ENCODE data around the gene HDAC9.

HDAC9 gene

GRCh38 chr7:18526368-18526878 is 30.9 kb downstream of the HDAC9 start:
- no peak for DNase-seq (ENCODE audit: low spot score)

GRCh38 chr7:18529239-18529638 is 33.7 kb downstream of the HDAC9 start:
- no peak for DNase-seq (ENCODE audit: low spot score)

- DNase-seq (ENCODE audit: low spot score), result no peak
Measured at GRCh38 chr7:18530224-18531179, 35.0 kb downstream of the HDAC9 start.

- no peak for DNase-seq (ENCODE audit: low spot score)
Measured at GRCh38 chr7:18531539-18531938, 36.0 kb downstream of the HDAC9 start.

GRCh38 chr7:18532813-18533212 is 37.3 kb downstream of the HDAC9 start:
- no peak for DNase-seq (ENCODE audit: low spot score)

- no peak for DNase-seq (ENCODE audit: low spot score)
Measured at GRCh38 chr7:18534481-18534880, 38.9 kb downstream of the HDAC9 start.

GRCh38 chr7:18535810-18536415 is 40.4 kb downstream of the HDAC9 start:
- no peak for DNase-seq (ENCODE audit: low spot score)

GRCh38 chr7:18536486-18536885 is 40.9 kb downstream of the HDAC9 start:
- DNase-seq (ENCODE audit: low spot score), result no peak

GRCh38 chr7:18538554-18539250 is 43.2 kb downstream of the HDAC9 start:
- no peak for DNase-seq (ENCODE audit: low spot score)

- DNase-seq (ENCODE audit: low spot score), result no peak
Measured at GRCh38 chr7:18540396-18540795, 44.8 kb downstream of the HDAC9 start.

- DNase-seq (ENCODE audit: low spot score), result peak; percentile 41
Measured at GRCh38 chr7:18541181-18541870, 45.8 kb downstream of the HDAC9 start.

GRCh38 chr7:18541871-18542212 is 46.3 kb downstream of the HDAC9 start:
- no peak for DNase-seq (ENCODE audit: low spot score)

- DNase-seq (ENCODE audit: low spot score), result no peak
Measured at GRCh38 chr7:18546576-18546975, 51.0 kb downstream of the HDAC9 start.

GRCh38 chr7:18547509-18548187 is 52.1 kb downstream of the HDAC9 start:
- no peak for DNase-seq (ENCODE audit: low spot score)

GRCh38 chr7:18548534-18548933 is 53.0 kb downstream of the HDAC9 start:
- DNase-seq (ENCODE audit: low spot score), result no peak

GRCh38 chr7:18550574-18550973 is 55.0 kb downstream of the HDAC9 start:
- no peak for DNase-seq (ENCODE audit: low spot score)

GRCh38 chr7:18552316-18552916 is 56.9 kb downstream of the HDAC9 start:
- peak; percentile 69 for DNase-seq (ENCODE audit: low spot score)

- DNase-seq (ENCODE audit: low spot score), result peak; percentile 33
Measured at GRCh38 chr7:18552943-18553604, 57.5 kb downstream of the HDAC9 start.

- DNase-seq (ENCODE audit: low spot score), result no peak
Measured at GRCh38 chr7:18553605-18554003, 58.1 kb downstream of the HDAC9 start.

GRCh38 chr7:18555120-18555519 is 59.6 kb downstream of the HDAC9 start:
- DNase-seq (ENCODE audit: low spot score), result no peak
